Panc1 (cell line): Measurements from ENCODE around the gene MSANTD2. TPM values are rescaled to one million over a fixed set of nuclear protein-coding genes. Genes with fewer than 3 reads are reported as not detected.
A peak's percentile ranks its signal among the peaks of the same experiment; 100 is the strongest.

Experiments
- ATAC-seq: fragments of 200-7000 bp; cut with Tn5 transposase; 2 replicates; pipeline ENCODE4 v1.9.1; 2020; ENCODE audit warnings: mild to moderate bottlenecking, moderate library complexity
- BruUV-seq: library from RNA; stranded (reverse); fragments of 400-500 nt; replicated peaks from 2 replicates; lab custom pipeline; 2021; lab: Mats Ljungman, UMichigan
- CTCF ChIA-PET: fragments of 300-600 bp; sonication (Branson Sonifier 250); formaldehyde crosslinking; loops from one replicate; lab custom pipeline; 2022; ENCODE audit warnings: antibody characterized with exemption; lab: Charles Lee
- POLR2A ChIA-PET: fragments of 300-600 bp; sonication (Branson Sonifier 250); formaldehyde crosslinking; loops from one replicate; lab custom pipeline; 2022; ENCODE audit warnings: antibody characterized with exemption; lab: Charles Lee
- DNase-seq: peaks from one replicate; pipeline ENCODE4 v3.0.0-alpha.2; 2010; ENCODE audit warnings: low read depth, low spot score
- H3K27ac ChIP-seq: 2 replicates; pipeline ENCODE4 v1.5.1; 2011; ENCODE audit warnings: mild to moderate bottlenecking, low read length, inconsistent platforms
- H3K27me3 ChIP-seq: fragments of 200-500 bp; sonication (Bioruptor generic); 2 replicates; pipeline ENCODE4 v1.6.0; 2014; ENCODE audit warnings: low read length, inconsistent platforms; ENCODE audit not compliant: control insufficient read depth, insufficient read depth
- H3K36me3 ChIP-seq: fragments of 200-500 bp; sonication (Bioruptor generic); 2 replicates; pipeline ENCODE4 v1.5.1; 2014; ENCODE audit warnings: inconsistent platforms, mild to moderate bottlenecking, low read length, moderate library complexity; ENCODE audit not compliant: control insufficient read depth, insufficient read depth
- H3K4me1 ChIP-seq: 2 replicates; pipeline ENCODE4 v1.5.1; 2011; ENCODE audit warnings: inconsistent platforms, mild to moderate bottlenecking, low read length, moderate library complexity; ENCODE audit not compliant: control insufficient read depth, insufficient read depth
- H3K4me3 ChIP-seq, 2 experiments: 2 replicates each; pipeline ENCODE4 v1.5.1; 2011 to 2012; ENCODE audit warnings: low read depth in 2 of 2, low read length in 2 of 2, mild to moderate bottlenecking in 2 of 2, inconsistent platforms in 1 of 2, moderate library complexity in 1 of 2
- H3K9me3 ChIP-seq: fragments of 200-500 bp; sonication (Bioruptor generic); 2 replicates; pipeline ENCODE4 v1.5.1; 2014; ENCODE audit warnings: low read depth, mild to moderate bottlenecking, inconsistent platforms, low read length, moderate library complexity; ENCODE audit not compliant: control insufficient read depth, insufficient read depth
- CTCF ChIP-seq: fragments of 450-650 bp; IDR thresholded peaks from 2 replicates; pipeline ENCODE4 v1.5.1; 2017; ENCODE audit warnings: mild to moderate bottlenecking
- POLR2AphosphoS5 ChIP-seq: IDR thresholded peaks from 2 replicates; pipeline ENCODE4 v1.6.1; 2012; ENCODE audit warnings: mild to moderate bottlenecking, low read depth, low read length, moderate library complexity
- SIN3A ChIP-seq: IDR thresholded peaks from 2 replicates; pipeline ENCODE4 v1.6.1; 2012; ENCODE audit warnings: low read depth, mild to moderate bottlenecking, low read length, moderate library complexity, borderline replicate concordance; ENCODE audit not compliant: insufficient read depth
- TCF7L2 ChIP-seq: IDR thresholded peaks from 2 replicates; pipeline ENCODE4 v1.6.1; 2011; ENCODE audit warnings: mild to moderate bottlenecking, low read depth, low read length, inconsistent platforms
- in situ Hi-C: cut with HindIII; loops from 2 replicates; pipeline ENCODE4 v1.10.0; 2016; ENCODE audit warnings: low sequenced_read_pairs, low pct_unique_long_range_greater_than_20kb
- intact Hi-C: fragments of 100-400 bp; cut with micrococcal nuclease; formaldehyde crosslinking; loops from one replicate; pipeline ENCODE4 v1.10.0; 2022; ENCODE audit not compliant: unreplicated experiment
- total RNA-seq: library from RNA; stranded (reverse); gene quantifications from one replicate; pipeline ENCODE4 v1.2.1, GENCODE V29; 2021; ENCODE audit not compliant: unreplicated experiment
- TF ChIP-seq, protein P1 (sequence below), 2 experiments: IDR thresholded peaks; 2 replicates each; pipeline ENCODE4 v1.6.1; 2011 to 2012; ENCODE audit warnings: low read depth in 2 of 2, control low read depth in 1 of 2, low read length in 1 of 2, mild to moderate bottlenecking in 1 of 2, moderate library complexity in 1 of 2; ENCODE audit not compliant: insufficient read depth in 1 of 2

The MSANTD2 gene
- total RNA-seq, 1 experiment from 2014 or later = 20.5 TPM

- BruUV-seq = no TSS peak
- ChIA-PET POLR2A (no interaction called here), CTCF (no interaction called here)
- intact Hi-C loops = loop anchor here (5.0 kb wide), 1 partner anchor 34 kb away; the partner anchor contains the start of gene ESAM
- no peak overlapping the region for H3K27ac ChIP-seq
- H3K36me3 ChIP-seq = no peaks in the 10 kb centered on the region
- H3K27me3 ChIP-seq = no peaks in the 10 kb centered on the region
- no peak for ATAC-seq
- no peak for DNase-seq
- H3K9me3 ChIP-seq = no peaks in the 10 kb centered on the region
- peaks cover 30% of the 10 kb centered on the region for H3K4me1 ChIP-seq
- in situ Hi-C loops = loop anchor here (5.0 kb wide), 1 partner anchor 41 kb away; no protein-coding TSS in a partner anchor
- TF ChIP-seq POLR2AphosphoS5 = no peak
- no peak for TF ChIP-seq SIN3A
- TF ChIP-seq, protein P1, sequence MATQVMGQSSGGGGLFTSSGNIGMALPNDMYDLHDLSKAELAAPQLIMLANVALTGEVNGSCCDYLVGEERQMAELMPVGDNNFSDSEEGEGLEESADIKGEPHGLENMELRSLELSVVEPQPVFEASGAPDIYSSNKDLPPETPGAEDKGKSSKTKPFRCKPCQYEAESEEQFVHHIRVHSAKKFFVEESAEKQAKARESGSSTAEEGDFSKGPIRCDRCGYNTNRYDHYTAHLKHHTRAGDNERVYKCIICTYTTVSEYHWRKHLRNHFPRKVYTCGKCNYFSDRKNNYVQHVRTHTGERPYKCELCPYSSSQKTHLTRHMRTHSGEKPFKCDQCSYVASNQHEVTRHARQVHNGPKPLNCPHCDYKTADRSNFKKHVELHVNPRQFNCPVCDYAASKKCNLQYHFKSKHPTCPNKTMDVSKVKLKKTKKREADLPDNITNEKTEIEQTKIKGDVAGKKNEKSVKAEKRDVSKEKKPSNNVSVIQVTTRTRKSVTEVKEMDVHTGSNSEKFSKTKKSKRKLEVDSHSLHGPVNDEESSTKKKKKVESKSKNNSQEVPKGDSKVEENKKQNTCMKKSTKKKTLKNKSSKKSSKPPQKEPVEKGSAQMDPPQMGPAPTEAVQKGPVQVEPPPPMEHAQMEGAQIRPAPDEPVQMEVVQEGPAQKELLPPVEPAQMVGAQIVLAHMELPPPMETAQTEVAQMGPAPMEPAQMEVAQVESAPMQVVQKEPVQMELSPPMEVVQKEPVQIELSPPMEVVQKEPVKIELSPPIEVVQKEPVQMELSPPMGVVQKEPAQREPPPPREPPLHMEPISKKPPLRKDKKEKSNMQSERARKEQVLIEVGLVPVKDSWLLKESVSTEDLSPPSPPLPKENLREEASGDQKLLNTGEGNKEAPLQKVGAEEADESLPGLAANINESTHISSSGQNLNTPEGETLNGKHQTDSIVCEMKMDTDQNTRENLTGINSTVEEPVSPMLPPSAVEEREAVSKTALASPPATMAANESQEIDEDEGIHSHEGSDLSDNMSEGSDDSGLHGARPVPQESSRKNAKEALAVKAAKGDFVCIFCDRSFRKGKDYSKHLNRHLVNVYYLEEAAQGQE (IDR thresholded peaks at IDR 0.05; ENCODE audit: insufficient read depth in 1 of 2, low read depth in 2 of 2, low read length in 1 of 2) = no peak
- TF ChIP-seq TCF7L2 = no peak
- no peak for TF ChIP-seq CTCF
- no peak overlapping the region for H3K4me3 ChIP-seq
These were observed 3.9 kb downstream of the MSANTD2 start for GRCh38 chr11:124796312-124796711.

- Histone ChIP-seq H3K4me1 (peaks cover 21% of the 10 kb centered on the region), H3K36me3 (no peaks in the 10 kb centered on the region), H3K27me3 (no peaks in the 10 kb centered on the region), H3K9me3 (no peaks in the 10 kb centered on the region), H3K4me3 (no peak overlapping the region), H3K27ac (no peak overlapping the region)
- peak; percentile 88 for TF ChIP-seq CTCF
- TF ChIP-seq, protein P1 (IDR thresholded peaks at IDR 0.05; ENCODE audit: insufficient read depth in 1 of 2, low read depth in 2 of 2, low read length in 1 of 2) = no peak
- ATAC-seq (peak; percentile 84), DNase-seq (peak; percentile 41)
- intact Hi-C loops = no loop called here
- ChIA-PET POLR2A (no interaction called here), CTCF (interaction anchor here (0.6 to 1.8 kb wide), 15 partner anchors 13 to 630 kb away, joined by 3 to 7 read pairs (median 4); partner anchors contain the start of genes ESAM, SIAE and SPA17)
- in situ Hi-C loops = no loop called here
- no TSS peak for BruUV-seq
These were observed 6.5 kb downstream of the MSANTD2 start for GRCh38 chr11:124793466-124794278.
